NCI-H1694 treated with DMSO at 0.1 percent for 48 hours (cell line): ENCODE data around the gene KCNH3.

Experiments used
- DNase-seq: peaks from one replicate; lab custom pipeline; 2025; lab: John Stamatoyannopoulos, UW

Gene KCNH3

GRCh38 chr12:49543914-49544815, 5.3 kb downstream of the KCNH3 start:
- no peak for DNase-seq

DNA sequence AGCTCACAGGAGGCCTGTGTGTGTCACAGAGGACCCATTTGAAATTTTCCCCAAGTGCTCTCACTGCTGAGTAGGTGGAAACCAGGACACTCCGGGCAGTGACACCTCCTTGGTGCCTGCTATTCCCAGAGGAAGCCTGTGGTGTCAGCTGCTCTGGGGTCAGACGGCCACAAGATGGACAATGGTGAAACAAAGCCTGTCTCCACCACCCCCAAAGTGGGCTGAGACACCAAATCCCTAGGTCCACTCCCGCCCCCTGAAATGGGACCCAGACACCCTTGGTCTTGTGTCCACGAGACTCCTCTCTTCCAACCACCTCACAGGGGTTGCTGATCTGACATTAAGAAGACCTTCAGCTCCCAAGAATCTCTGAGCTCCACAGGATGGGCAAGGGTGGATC, 7.0 kb downstream of the KCNH3 start:
- DNase-seq: no peak

DNA sequence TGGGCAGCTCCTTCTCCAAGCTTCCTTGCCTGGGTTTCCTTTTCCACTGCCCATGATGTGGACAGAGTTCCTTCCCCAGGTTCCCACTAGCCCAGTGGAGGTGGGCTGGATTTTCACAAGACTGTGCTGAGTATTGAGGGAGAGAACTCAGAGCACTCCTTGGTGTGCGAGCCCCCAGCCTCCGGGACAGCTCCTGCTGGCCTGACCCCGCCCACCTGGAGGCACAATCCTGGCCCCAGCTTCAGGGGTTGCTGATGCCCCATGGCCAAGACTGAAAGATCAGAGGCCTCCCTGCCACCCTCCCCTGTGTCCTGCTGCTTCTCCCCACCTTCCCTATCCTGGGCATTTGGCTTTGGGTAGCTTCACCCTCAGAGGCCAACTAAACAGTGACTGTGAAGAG, 7.7 kb downstream of the KCNH3 start:
- DNase-seq: no peak

GRCh38 chr12:49547090-49547690, 8.4 kb downstream of the KCNH3 start:
- no peak for DNase-seq

- DNase-seq: no peak
Measured at GRCh38 chr12:49548481-49548821, 9.6 kb downstream of the KCNH3 start.

DNA sequence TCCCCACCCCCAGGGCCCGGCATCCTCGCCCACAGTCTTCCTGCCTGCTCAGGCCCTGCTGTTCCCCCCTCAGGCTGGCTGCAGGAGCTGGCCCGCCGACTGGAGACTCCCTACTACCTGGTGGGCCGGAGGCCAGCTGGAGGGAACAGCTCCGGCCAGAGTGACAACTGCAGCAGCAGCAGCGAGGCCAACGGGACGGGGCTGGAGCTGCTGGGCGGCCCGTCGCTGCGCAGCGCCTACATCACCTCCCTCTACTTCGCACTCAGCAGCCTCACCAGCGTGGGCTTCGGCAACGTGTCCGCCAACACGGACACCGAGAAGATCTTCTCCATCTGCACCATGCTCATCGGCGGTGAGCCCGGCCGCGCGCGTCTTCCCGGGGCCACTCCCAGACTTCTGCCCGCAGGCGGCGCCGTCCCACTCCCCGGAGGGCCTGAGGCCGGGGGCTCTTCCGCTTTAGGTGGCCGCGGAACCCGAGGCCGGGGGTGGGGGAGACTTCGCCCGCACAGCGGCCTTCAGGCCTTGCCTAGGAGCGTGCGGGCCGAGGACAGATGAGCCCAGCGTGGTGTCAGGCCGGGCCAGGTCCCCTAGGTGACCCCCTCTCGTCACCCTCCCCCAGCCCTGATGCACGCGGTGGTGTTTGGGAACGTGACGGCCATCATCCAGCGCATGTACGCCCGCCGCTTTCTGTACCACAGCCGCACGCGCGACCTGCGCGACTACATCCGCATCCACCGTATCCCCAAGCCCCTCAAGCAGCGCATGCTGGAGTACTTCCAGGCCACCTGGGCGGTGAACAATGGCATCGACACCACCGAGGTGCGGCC, 10.2 kb downstream of the KCNH3 start:
- no peak for DNase-seq

- no peak for DNase-seq
Measured at GRCh38 chr12:49549735-49550692, 11.2 kb downstream of the KCNH3 start.

DNA sequence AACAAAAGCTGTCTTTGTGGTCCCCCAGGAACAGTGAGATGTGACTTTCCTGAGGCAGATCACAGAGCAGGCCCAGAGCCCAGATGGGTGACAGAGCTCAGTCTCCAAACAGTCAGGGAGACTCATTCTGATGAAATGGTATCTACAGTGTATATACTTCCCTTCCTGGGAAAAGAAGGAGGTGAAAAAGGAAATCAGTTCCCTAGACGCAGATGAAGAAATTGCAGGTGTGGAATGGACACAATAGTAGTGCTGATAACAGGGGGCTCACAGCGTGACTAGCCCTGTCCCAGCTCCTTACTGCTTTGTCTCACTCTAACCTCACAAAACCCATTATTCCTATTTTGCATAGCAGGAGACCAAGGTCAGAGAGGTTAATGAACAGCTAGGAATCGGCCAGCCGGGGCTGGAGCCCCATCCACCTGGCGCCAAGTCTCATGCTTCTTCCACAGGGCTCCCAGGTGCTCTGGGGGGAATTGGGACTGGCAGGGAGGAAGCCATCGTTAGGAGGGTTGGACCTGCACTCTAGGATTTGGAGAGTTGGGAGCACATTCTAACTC, 11.9 kb downstream of the KCNH3 start:
- no peak for DNase-seq

GRCh38 chr12:49552014-49552413, 13.2 kb downstream of the KCNH3 start:
- DNase-seq: peak; percentile 35

- DNase-seq: no peak
Measured at GRCh38 chr12:49552425-49552824, 13.6 kb downstream of the KCNH3 start.

DNA sequence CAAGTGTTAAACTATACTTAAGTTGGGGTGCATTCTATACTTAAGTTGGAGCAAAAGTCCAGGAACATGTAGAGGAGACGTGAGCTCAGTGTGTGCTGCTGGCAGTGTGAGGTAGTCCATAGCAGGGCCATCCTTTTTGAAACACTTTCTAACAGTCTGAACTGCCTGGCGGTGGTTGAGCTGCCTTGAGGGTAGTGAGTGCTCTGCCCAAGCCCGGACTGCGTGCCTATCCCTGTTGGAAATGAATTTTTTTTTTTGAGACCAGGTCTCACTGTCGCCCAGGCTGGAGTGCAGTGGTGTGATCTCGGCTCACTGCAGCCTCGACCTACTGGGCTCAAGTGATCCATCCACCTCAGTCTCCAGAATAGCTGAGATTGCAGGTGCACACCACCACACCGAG, 14.1 kb downstream of the KCNH3 start:
- DNase-seq: no peak

DNA sequence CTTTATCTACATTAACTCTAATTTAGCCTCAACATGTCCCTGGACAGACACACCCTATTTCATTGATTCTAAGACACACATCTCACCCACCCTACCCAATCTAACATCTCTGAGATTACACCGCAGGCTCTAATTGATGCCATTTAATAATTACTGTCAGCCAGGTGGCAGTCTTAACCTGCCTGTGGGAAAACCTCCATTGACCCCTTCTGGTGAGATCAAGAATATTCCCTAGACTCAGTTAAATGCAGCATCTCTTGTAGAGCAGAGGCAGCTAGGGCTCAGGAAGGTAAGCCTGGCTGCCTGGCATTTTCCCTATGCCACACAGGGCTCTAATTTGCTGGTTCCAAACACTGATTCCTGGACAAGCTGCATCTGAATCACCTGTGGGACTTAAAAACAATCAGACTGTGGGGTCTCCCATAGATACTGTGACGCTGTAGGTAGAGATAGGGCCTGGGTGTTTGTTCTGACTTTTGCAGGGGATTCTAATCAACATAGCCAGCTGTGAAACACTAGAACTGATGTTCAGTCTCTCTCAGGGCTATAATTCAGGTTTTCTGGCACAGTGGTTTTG, 14.8 kb downstream of the KCNH3 start:
- peak; percentile 47 for DNase-seq

GRCh38 chr12:49554266-49554665, 15.4 kb downstream of the KCNH3 start:
- no peak for DNase-seq

DNA sequence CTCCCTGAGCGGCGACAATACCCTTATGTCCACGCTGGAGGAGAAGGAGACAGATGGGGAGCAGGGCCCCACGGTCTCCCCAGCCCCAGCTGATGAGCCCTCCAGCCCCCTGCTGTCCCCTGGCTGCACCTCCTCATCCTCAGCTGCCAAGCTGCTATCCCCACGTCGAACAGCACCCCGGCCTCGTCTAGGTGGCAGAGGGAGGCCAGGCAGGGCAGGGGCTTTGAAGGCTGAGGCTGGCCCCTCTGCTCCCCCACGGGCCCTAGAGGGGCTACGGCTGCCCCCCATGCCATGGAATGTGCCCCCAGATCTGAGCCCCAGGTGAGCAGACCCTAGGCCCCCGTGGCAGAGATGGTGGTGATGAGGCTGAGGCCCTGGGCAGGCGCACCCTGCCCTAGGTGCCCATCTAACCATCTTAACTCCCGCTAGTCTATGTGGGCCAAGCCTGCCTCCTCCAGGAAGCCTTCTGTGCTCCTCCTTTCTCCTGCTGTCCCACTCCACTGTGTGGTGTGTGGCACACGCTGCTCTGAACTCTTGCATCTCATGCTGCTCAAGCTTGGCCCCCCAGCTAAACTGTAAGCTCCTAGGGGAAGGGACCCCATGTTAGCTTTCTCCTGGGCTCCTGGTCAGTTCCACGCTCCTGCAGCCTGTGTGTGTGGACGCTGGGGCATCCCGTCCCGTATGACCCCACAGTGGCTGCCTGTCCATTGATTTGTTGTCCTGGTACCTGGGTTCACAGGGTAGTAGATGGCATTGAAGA, 17.0 kb downstream of the KCNH3 start:
- no peak for DNase-seq

DNA sequence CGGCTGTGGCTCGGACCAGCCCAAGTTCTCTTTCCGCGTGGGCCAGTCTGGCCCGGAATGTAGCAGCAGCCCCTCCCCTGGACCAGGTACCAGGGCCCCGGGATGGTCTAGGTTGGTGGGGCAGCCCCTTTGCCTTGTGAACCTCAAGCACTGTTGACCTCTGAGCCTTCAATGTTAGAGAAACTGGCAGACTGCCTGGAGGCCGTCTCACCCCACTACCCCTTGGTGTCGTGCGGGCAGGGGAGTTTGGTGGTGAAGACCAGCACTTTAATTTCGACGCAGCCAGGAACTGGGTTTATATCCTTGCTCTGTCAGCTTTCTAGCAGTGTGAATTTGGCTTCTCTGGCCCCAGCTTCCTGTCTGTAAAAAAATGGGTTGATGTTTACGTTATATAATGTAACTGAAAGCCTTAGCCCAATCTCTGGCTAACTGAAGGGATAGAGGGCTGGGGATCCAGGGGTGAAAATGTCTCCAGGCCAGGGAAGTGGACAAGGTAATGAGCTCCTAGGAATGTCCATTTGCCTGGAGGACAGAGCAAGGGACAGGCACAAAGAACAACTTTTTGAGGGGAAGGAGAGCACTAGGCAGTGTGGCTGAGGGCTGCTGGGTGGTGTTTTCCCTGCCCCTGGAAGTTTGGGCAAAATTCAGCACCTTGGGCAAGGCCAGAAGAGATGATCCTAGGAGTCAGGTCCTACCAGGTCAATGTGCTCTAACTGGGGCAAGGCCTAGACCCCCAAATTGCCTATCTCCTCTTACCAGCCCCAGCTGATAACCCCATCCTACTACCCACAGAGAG, 17.8 kb downstream of the KCNH3 start:
- DNase-seq: no peak

- no peak for DNase-seq
Measured at GRCh38 chr12:49557187-49557916, 18.5 kb downstream of the KCNH3 start.

DNA sequence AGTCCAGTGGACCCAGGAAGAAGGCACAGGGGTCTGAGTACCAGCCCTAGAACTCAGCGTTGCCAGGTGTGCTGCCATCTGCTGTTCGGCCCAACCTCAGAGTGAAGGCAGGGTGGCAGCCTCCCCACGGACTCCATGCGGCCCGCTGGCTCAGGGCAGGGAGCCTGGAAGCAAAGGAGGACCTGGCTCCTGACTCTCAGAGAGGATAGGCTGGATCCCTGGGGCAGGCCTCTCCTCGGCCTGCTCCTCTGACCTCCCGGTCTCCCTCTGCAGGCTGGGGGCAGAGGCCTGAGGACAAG, 19.0 kb downstream of the KCNH3 start:
- peak; percentile 0 for DNase-seq

DNA sequence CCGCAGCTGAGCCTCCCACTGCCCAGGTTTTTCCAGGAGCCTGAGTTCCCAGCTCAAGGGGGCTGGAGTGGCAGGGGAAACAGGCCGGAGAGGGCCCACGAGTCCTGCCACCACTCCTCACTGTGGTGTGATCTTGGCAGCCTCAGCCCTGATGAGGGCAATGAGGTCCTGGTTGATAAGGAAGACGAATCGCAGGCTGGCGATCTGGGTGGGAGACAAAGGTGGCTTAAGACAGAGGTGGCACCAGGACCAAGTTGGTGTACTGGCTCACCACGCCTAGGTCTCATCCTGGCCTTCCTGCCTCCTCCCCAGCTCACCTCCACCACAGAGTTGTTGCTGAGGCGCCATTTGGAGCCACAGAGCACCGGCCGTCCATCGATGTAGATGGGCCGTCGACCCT, 19.7 kb downstream of the KCNH3 start:
- DNase-seq: no peak
